Measurements from ENCODE around the gene ABLIM2.

Gene ABLIM2

GRCh38 chr4:8122746-8123145, 35.9 kb downstream of the ABLIM2 start:
- H3K36me3 ChIP-seq (ENCODE audit: low read depth) = no peaks in the 10 kb centered on the region
- DNase-seq (ENCODE audit: low spot score) (no peak), ATAC-seq (ENCODE audit: low read depth) (no peak)
- H3K27me3 ChIP-seq (ENCODE audit: insufficient read depth, poor library complexity, severe bottlenecking) = no peaks in the 10 kb centered on the region
- H3K4me1 ChIP-seq (ENCODE audit: insufficient read depth, poor library complexity, severe bottlenecking) = no peaks in the 10 kb centered on the region
- H3K27ac ChIP-seq (ENCODE audit: poor library complexity, severe bottlenecking) = no peak overlapping the region
- TF ChIP-seq, protein P1, sequence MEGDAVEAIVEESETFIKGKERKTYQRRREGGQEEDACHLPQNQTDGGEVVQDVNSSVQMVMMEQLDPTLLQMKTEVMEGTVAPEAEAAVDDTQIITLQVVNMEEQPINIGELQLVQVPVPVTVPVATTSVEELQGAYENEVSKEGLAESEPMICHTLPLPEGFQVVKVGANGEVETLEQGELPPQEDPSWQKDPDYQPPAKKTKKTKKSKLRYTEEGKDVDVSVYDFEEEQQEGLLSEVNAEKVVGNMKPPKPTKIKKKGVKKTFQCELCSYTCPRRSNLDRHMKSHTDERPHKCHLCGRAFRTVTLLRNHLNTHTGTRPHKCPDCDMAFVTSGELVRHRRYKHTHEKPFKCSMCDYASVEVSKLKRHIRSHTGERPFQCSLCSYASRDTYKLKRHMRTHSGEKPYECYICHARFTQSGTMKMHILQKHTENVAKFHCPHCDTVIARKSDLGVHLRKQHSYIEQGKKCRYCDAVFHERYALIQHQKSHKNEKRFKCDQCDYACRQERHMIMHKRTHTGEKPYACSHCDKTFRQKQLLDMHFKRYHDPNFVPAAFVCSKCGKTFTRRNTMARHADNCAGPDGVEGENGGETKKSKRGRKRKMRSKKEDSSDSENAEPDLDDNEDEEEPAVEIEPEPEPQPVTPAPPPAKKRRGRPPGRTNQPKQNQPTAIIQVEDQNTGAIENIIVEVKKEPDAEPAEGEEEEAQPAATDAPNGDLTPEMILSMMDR (IDR thresholded peaks at IDR 0.05; ENCODE audit: poor library complexity, severe bottlenecking) = no peak
- no peaks in the 10 kb centered on the region for H3K9me3 ChIP-seq (ENCODE audit: severe bottlenecking)
- no peak overlapping the region for H3K4me3 ChIP-seq (ENCODE audit: severe bottlenecking)

GRCh38 chr4:8121292-8122015, 37.2 kb downstream of the ABLIM2 start:
- Histone ChIP-seq H3K4me3 (ENCODE audit: severe bottlenecking) (no peak overlapping the region), H3K9me3 (ENCODE audit: severe bottlenecking) (no peaks in the 10 kb centered on the region), H3K27ac (ENCODE audit: poor library complexity, severe bottlenecking) (no peak overlapping the region), H3K4me1 (ENCODE audit: insufficient read depth, poor library complexity, severe bottlenecking) (no peaks in the 10 kb centered on the region), H3K36me3 (ENCODE audit: low read depth) (no peaks in the 10 kb centered on the region), H3K27me3 (ENCODE audit: insufficient read depth, poor library complexity, severe bottlenecking) (no peaks in the 10 kb centered on the region)
- ATAC-seq (ENCODE audit: low read depth) (no peak), DNase-seq (ENCODE audit: low spot score) (no peak)
- TF ChIP-seq, protein P1 (IDR thresholded peaks at IDR 0.05; ENCODE audit: poor library complexity, severe bottlenecking) = no peak

DNA sequence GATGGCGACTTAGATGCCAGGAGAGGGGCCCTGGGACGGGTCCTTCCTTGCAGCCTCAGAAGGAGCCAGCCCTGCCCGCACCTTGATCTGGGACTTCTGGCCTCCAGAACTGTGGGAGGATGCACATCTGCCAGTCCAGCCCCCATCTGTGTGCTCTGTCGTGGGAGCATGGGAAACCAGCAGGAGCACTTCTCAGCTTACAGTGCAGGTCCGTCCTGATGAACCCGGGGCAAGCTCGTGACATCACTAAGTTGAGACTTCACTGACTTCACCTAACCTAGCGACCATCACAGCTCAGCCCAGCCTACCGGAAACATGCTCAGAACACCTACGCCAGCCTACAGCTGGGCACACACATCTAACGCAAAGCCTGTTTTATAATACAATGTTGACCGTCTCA, 38.1 kb downstream of the ABLIM2 start:
- DNase-seq (ENCODE audit: low spot score) = no peak

GRCh38 chr4:8119877-8120276, 38.7 kb downstream of the ABLIM2 start:
- Histone ChIP-seq H3K36me3 (ENCODE audit: low read depth) (no peaks in the 10 kb centered on the region), H3K27me3 (ENCODE audit: insufficient read depth, poor library complexity, severe bottlenecking) (no peaks in the 10 kb centered on the region), H3K4me3 (ENCODE audit: severe bottlenecking) (no peak overlapping the region), H3K27ac (ENCODE audit: poor library complexity, severe bottlenecking) (no peak overlapping the region), H3K4me1 (ENCODE audit: insufficient read depth, poor library complexity, severe bottlenecking) (no peaks in the 10 kb centered on the region), H3K9me3 (ENCODE audit: severe bottlenecking) (no peaks in the 10 kb centered on the region)
- DNase-seq (ENCODE audit: low spot score) (no peak), ATAC-seq (ENCODE audit: low read depth) (no peak)
- TF ChIP-seq, protein P1 (IDR thresholded peaks at IDR 0.05; ENCODE audit: poor library complexity, severe bottlenecking) = no peak

More for the DNA sequence above, 38.1 kb downstream of the ABLIM2 start:
- no peak for ATAC-seq (ENCODE audit: low read depth)
- Histone ChIP-seq H3K4me3 (ENCODE audit: severe bottlenecking) (no peak overlapping the region), H3K4me1 (ENCODE audit: insufficient read depth, poor library complexity, severe bottlenecking) (no peaks in the 10 kb centered on the region), H3K27me3 (ENCODE audit: insufficient read depth, poor library complexity, severe bottlenecking) (no peaks in the 10 kb centered on the region), H3K27ac (ENCODE audit: poor library complexity, severe bottlenecking) (no peak overlapping the region), H3K9me3 (ENCODE audit: severe bottlenecking) (no peaks in the 10 kb centered on the region), H3K36me3 (ENCODE audit: low read depth) (no peaks in the 10 kb centered on the region)
- TF ChIP-seq, protein P1 (IDR thresholded peaks at IDR 0.05; ENCODE audit: poor library complexity, severe bottlenecking) = no peak

DNA sequence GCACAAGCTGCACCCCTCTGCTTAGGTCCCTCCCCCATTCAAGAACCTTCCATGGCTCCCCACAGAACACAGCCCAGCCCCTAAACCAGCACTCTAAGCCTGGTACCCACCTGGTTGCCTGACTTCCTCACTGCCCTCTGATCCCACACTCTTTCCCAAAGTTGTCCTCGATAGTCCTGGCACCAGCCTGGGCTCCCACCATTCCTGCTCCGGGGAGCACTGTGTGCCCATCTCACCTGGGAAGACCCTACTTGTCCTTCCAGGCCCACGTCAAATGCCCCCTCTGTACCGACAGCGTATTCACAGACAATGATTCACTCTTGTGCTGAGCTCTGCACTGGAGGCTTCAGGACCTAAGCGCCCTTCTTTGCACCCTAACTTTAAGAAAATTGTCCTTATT, 40.1 kb downstream of the ABLIM2 start:
- no peaks in the 10 kb centered on the region for H3K27me3 ChIP-seq (ENCODE audit: insufficient read depth, poor library complexity, severe bottlenecking)
- H3K4me1 ChIP-seq (ENCODE audit: insufficient read depth, poor library complexity, severe bottlenecking) = no peaks in the 10 kb centered on the region
- ATAC-seq (ENCODE audit: low read depth) = no peak
- H3K36me3 ChIP-seq (ENCODE audit: low read depth) = no peaks in the 10 kb centered on the region
- H3K4me3 ChIP-seq (ENCODE audit: severe bottlenecking) = no peak overlapping the region
- H3K27ac ChIP-seq (ENCODE audit: poor library complexity, severe bottlenecking) = no peak overlapping the region
- DNase-seq (ENCODE audit: low spot score) = no peak
- no peaks in the 10 kb centered on the region for H3K9me3 ChIP-seq (ENCODE audit: severe bottlenecking)
- TF ChIP-seq, protein P1 (IDR thresholded peaks at IDR 0.05; ENCODE audit: poor library complexity, severe bottlenecking) = no peak
